HG02759 (cell line): ENCODE measurements around the gene NAT9.

Experiments
- ATAC-seq: cut with Tn5 transposase; IDR thresholded peaks from one replicate; pipeline ENCODE4 v1.9.1; 2021; ENCODE audit warnings: mild to moderate bottlenecking, moderate library complexity; ENCODE audit not compliant: unreplicated experiment

Gene NAT9

GRCh38 chr17:74780443-74781238 is 4.5 kb upstream of the NAT9 start:
- ATAC-seq = no peak

- ATAC-seq = peak; percentile 46
Measured at GRCh38 chr17:74779948-74780400, 3.8 kb upstream of the NAT9 start.

GRCh38 chr17:74779501-74779900 is 3.4 kb upstream of the NAT9 start:
- peak; percentile 4 for ATAC-seq

GRCh38 chr17:74778960-74779359 is 2.8 kb upstream of the NAT9 start:
- ATAC-seq = no peak

GRCh38 chr17:74777901-74778515 is 1.9 kb upstream of the NAT9 start:
- ATAC-seq = no peak

- ATAC-seq = no peak
Measured at GRCh38 chr17:74776990-74777389, 845 bp upstream of the NAT9 start.

GRCh38 chr17:74775409-74776043 is 619 bp downstream of the NAT9 start:
- no peak for ATAC-seq

- no peak for ATAC-seq
Measured at GRCh38 chr17:74773871-74774286, 2.3 kb downstream of the NAT9 start.

GRCh38 chr17:74773414-74773813 is 2.7 kb downstream of the NAT9 start:
- no peak for ATAC-seq

- ATAC-seq = no peak
Measured at GRCh38 chr17:74772053-74772452, 4.1 kb downstream of the NAT9 start.

- no peak for ATAC-seq
Measured at GRCh38 chr17:74771319-74771914, 4.7 kb downstream of the NAT9 start.

- no peak for ATAC-seq
Measured at GRCh38 chr17:74770498-74771318, 5.4 kb downstream of the NAT9 start.

GRCh38 chr17:74769856-74770497 is 6.2 kb downstream of the NAT9 start:
- ATAC-seq = no peak

GRCh38 chr17:74769266-74769855 is 6.8 kb downstream of the NAT9 start:
- no peak for ATAC-seq

- no peak for ATAC-seq
Measured at GRCh38 chr17:74768763-74769114, 7.4 kb downstream of the NAT9 start.

GRCh38 chr17:74768069-74768762 is 7.9 kb downstream of the NAT9 start:
- ATAC-seq = no peak

GRCh38 chr17:74767111-74767516 is 9.0 kb downstream of the NAT9 start:
- no peak for ATAC-seq

- no peak for ATAC-seq
Measured at GRCh38 chr17:74766413-74766812, 9.7 kb downstream of the NAT9 start.

GRCh38 chr17:74764751-74765286 is 11.3 kb downstream of the NAT9 start:
- ATAC-seq = no peak
